Activated B cell treated with CpG ODN at 0.5 μM for 24 hours (primary cell): ENCODE data around the gene IGLL5. TPM values are rescaled to one million over a fixed set of nuclear protein-coding genes. Genes with fewer than 3 reads are reported as not detected.
A peak's percentile ranks its signal among the peaks of the same experiment; 100 is the strongest.

Source experiments
- ATAC-seq: fragments of 200-7000 bp; cut with Tn5 transposase; one replicate; pipeline ENCODE4 v1.10.0; 2021; ENCODE audit warnings: low read depth, mild to moderate bottlenecking, moderate library complexity
- CTCF ChIA-PET: fragments of 350-600 bp; sonication (Branson Sonifier 250); formaldehyde crosslinking; loops from one replicate; lab custom pipeline; 2021; ENCODE audit warnings: antibody characterized with exemption; lab: Charles Lee
- POLR2A ChIA-PET: fragments of 350-600 bp; sonication (Branson Sonifier 250); formaldehyde crosslinking; loops from one replicate; lab custom pipeline; 2021; ENCODE audit warnings: antibody characterized with exemption; lab: Charles Lee
- DNase-seq: peaks from one replicate; pipeline ENCODE4 v3.0.0; 2022
- H3K27ac Mint-ChIP-seq: one replicate; pipeline ENCODE4 v1.8.0; 2020; ENCODE audit warnings: mixed read lengths
- H3K27me3 Mint-ChIP-seq: one replicate; pipeline ENCODE4 v1.8.0; 2021; ENCODE audit warnings: mixed read lengths
- H3K36me3 Mint-ChIP-seq: one replicate; pipeline ENCODE4 v1.8.0; 2021; ENCODE audit warnings: low read depth, mixed read lengths
- H3K4me1 Mint-ChIP-seq: one replicate; pipeline ENCODE4 v1.8.0; 2021; ENCODE audit warnings: mixed read lengths
- H3K4me3 Mint-ChIP-seq: one replicate; pipeline ENCODE4 v1.8.0; 2020; ENCODE audit warnings: mild to moderate bottlenecking, mixed read lengths
- H3K9me3 Mint-ChIP-seq: one replicate; pipeline ENCODE4 v1.8.0; 2020; ENCODE audit warnings: mixed read lengths
- CTCF ChIP-seq: fragments of 200-600 bp; IDR thresholded peaks from one replicate; pipeline ENCODE4 v1.8.0; 2022; ENCODE audit warnings: antibody characterized with exemption, mild to moderate bottlenecking
- intact Hi-C: fragments of 100-400 bp; cut with micrococcal nuclease; formaldehyde crosslinking; loops from one replicate; pipeline ENCODE4 v1.15.1; 2024
- total RNA-seq: library from RNA; stranded (reverse); gene quantifications from 2 replicates; pipeline ENCODE4 v1.2.3, GENCODE V29; 2022

IGLL5 gene
- total RNA-seq, 1 donor from 2014 or later = 189 TPM

GRCh38 chr22:22867996-22868715 is 19.5 kb upstream of the IGLL5 start:
- H3K9me3 Mint-ChIP-seq = no peaks in the 10 kb centered on the region
- no peak overlapping the region for H3K27ac Mint-ChIP-seq
- intact Hi-C loops = no loop called here
- ChIA-PET CTCF (interaction anchor here (0.8 to 2.1 kb wide), 2 partner anchors 16 to 18 kb away, joined by 3 to 6 read pairs; no protein-coding TSS in a partner anchor), POLR2A (interaction anchor here (0.9 kb wide), 1 partner anchor 8 kb away, joined by 3 read pairs; no protein-coding TSS in a partner anchor)
- no peak overlapping the region for H3K4me3 Mint-ChIP-seq
- H3K4me1 Mint-ChIP-seq = peaks cover 65% of the 10 kb centered on the region
- DNase-seq (no peak), ATAC-seq (no peak)
- no peaks in the 10 kb centered on the region for H3K36me3 Mint-ChIP-seq
- peaks cover 2% of the 10 kb centered on the region for H3K27me3 Mint-ChIP-seq
- TF ChIP-seq CTCF = no peak

- intact Hi-C loops = no loop called here
- Mint-ChIP-seq H3K4me1 (peaks cover 39% of the 10 kb centered on the region), H3K27me3 (peaks cover 2% of the 10 kb centered on the region), H3K36me3 (no peaks in the 10 kb centered on the region), H3K9me3 (no peaks in the 10 kb centered on the region), H3K4me3 (peak overlapping the region; percentile 15), H3K27ac (peak overlapping the region; percentile 30)
- DNase-seq = no peak
- ChIA-PET CTCF (interaction anchor here (0.9 to 1.9 kb wide), 13 partner anchors 9 to 520 kb away, joined by 3 to 23 read pairs (median 6); no protein-coding TSS in a partner anchor), POLR2A (interaction anchor here (1.0 to 2.1 kb wide), 8 partner anchors 11 to 71 kb away, joined by 3 to 11 read pairs (median 6); partner anchors contain the start of gene IGLL5)
- TF ChIP-seq CTCF = no peak
- ATAC-seq = peak; percentile 43
Measured at GRCh38 chr22:22870577-22871404, 16.8 kb upstream of the IGLL5 start.

GRCh38 chr22:22871536-22872278 is 15.9 kb upstream of the IGLL5 start:
- Mint-ChIP-seq H3K36me3 (no peaks in the 10 kb centered on the region), H3K27ac (peak overlapping the region; percentile 30), H3K4me1 (peaks cover 37% of the 10 kb centered on the region), H3K9me3 (no peaks in the 10 kb centered on the region), H3K27me3 (peaks cover 2% of the 10 kb centered on the region), H3K4me3 (no peak overlapping the region)
- DNase-seq = no peak
- CTCF ChIA-PET = interaction anchor here (0.9 to 1.9 kb wide), 12 partner anchors 8 to 118 kb away, joined by 3 to 23 read pairs (median 8); no protein-coding TSS in a partner anchor
- POLR2A ChIA-PET = interaction anchor here (1.0 to 2.1 kb wide), 8 partner anchors 10 to 70 kb away, joined by 3 to 11 read pairs (median 6); partner anchors contain the start of gene IGLL5
- ATAC-seq = peak; percentile 84
- no peak for TF ChIP-seq CTCF
- intact Hi-C loops = no loop called here

- ATAC-seq (no peak), DNase-seq (no peak)
- Mint-ChIP-seq H3K4me1 (peaks cover 38% of the 10 kb centered on the region), H3K27me3 (peaks cover 2% of the 10 kb centered on the region), H3K9me3 (no peaks in the 10 kb centered on the region), H3K27ac (peak overlapping the region; percentile 30), H3K36me3 (no peaks in the 10 kb centered on the region), H3K4me3 (no peak overlapping the region)
- no peak for TF ChIP-seq CTCF
- intact Hi-C loops = no loop called here
- ChIA-PET POLR2A (interaction anchor here (0.6 kb wide), 1 partner anchor 479 kb away, joined by 3 read pairs; no protein-coding TSS in a partner anchor), CTCF (interaction anchor here (1.1 to 1.5 kb wide), 3 partner anchors 11 to 63 kb away, joined by 4 to 7 read pairs (median 4); no protein-coding TSS in a partner anchor)
Measured at GRCh38 chr22:22872722-22873708, 14.6 kb upstream of the IGLL5 start.
